K562 (cell line): ENCODE measurements around the gene FNDC11. TPM values are rescaled to one million over a fixed set of nuclear protein-coding genes. Genes with fewer than 3 reads are reported as not detected.

Experiments used
- DMBX1 ChIP-seq: fragments of 250-450 bp; sonication (Bioruptor Pico); IDR thresholded peaks from 2 replicates; pipeline ENCODE4 v1.8.0; 2022; ENCODE audit warnings: inconsistent platforms, mild to moderate bottlenecking, moderate library complexity, borderline replicate concordance
- polyA plus RNA-seq, 8 experiments: library from polyadenylated mRNA; depleted of rRNA in 4 of 8; stranded (reverse) in 5 of 8; unstranded in 3 of 8; fragments of >200 nt; fragmentation: Nextera tagmentation in 2 of 8; fragmentation: Illumina TruSeq in 1 of 8; extraction: Ambion mirVana in 2 of 8; extraction: Trizol in 1 of 8; gene quantifications; 2 replicates each; pipeline versions ENCODE4 v1.2.1 to v1.2.3, GENCODE V29; 2011 to 2014; ENCODE audit warnings: inconsistent platforms in 1 of 8, missing spikeins in 1 of 8
- total RNA-seq, 7 experiments: library from RNA; depleted of rRNA in 6 of 7; stranded (reverse); fragments of >200 nt in 6 of 7; fragmentation: Illumina TruSeq in 2 of 7; extraction: Trizol in 2 of 7; gene quantifications; 2 replicates each; pipeline versions ENCODE4 v1.2.1 to v1.2.3, GENCODE V29; 2011 to 2021; ENCODE audit warnings: low replicate concordance in 1 of 7
- TF ChIP-seq, protein P1 (sequence below): fragments of 250-450 bp; sonication (Bioruptor Pico); IDR thresholded peaks from 2 replicates; pipeline ENCODE4 v1.4.0; 2020
- TF ChIP-seq, protein P2 (sequence below), 2 experiments: fragments of 450-650 bp; formaldehyde crosslinking in 1 of 2; IDR thresholded peaks; 2 replicates each; pipeline versions ENCODE4 v1.4.0 to v1.6.1; 2014 to 2020; ENCODE audit warnings: mild to moderate bottlenecking in 2 of 2, borderline replicate concordance in 1 of 2, low read depth in 1 of 2
- TF ChIP-seq, protein P3 (sequence below): sonication (generic); formaldehyde crosslinking; IDR thresholded peaks from 2 replicates; pipeline ENCODE4 v1.8.0; 2022; ENCODE audit warnings: mild to moderate bottlenecking, missing genetic modification reagents
- TF ChIP-seq, protein P4 (sequence below): fragments of 450-650 bp; IDR thresholded peaks from 2 replicates; pipeline ENCODE4 v1.6.1; 2016

FNDC11 gene
- total and polyA plus RNA-seq, 9 of the 15 experiments (the other 6 are each of a cell fraction or from before 2014, with no cell fraction given), result 0.08 to 2.3 (median 0.64) TPM; not detected in 2

DNA sequence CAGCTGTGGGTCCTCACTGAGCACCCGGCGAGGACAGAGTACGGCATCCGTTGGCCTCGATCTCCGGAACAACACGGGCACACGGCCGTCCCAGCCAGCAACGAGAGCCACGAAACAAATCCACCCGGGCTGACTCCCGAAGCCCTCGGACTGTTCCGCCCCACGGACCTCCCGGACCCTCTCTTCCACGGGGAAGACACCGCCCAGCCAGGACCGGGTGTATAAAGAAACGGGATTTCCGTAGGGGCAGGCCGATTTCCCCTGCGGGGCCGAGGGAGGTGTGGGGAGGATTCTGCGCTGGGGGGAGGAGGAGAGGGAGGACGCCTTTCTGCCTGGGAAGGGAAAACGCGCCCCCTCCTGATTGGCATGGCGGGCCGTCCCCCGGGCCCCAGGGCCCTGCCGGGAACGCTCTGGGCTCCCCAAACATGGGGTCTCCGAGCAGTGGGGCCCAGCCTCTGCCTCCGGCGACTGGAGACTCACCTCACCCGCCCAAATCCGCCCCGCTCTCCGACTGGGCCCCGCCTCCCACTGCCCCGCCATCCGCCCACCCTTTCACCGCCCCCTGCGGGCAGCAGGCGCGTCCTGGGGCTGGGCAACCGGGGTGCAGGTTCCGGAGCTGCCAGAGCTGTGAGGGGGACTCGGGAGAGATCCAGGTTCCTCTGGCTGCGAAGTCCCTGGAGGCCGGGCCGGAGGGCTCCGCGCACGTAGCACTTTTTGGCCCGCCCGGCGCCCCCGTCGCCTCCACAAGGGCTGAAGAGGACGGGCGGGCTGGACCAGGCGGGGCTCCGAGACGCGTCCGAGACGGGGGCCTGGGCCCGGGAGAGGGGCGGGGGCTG is 34.1 kb upstream of the FNDC11 start (continued):
- TF ChIP-seq, protein P1, sequence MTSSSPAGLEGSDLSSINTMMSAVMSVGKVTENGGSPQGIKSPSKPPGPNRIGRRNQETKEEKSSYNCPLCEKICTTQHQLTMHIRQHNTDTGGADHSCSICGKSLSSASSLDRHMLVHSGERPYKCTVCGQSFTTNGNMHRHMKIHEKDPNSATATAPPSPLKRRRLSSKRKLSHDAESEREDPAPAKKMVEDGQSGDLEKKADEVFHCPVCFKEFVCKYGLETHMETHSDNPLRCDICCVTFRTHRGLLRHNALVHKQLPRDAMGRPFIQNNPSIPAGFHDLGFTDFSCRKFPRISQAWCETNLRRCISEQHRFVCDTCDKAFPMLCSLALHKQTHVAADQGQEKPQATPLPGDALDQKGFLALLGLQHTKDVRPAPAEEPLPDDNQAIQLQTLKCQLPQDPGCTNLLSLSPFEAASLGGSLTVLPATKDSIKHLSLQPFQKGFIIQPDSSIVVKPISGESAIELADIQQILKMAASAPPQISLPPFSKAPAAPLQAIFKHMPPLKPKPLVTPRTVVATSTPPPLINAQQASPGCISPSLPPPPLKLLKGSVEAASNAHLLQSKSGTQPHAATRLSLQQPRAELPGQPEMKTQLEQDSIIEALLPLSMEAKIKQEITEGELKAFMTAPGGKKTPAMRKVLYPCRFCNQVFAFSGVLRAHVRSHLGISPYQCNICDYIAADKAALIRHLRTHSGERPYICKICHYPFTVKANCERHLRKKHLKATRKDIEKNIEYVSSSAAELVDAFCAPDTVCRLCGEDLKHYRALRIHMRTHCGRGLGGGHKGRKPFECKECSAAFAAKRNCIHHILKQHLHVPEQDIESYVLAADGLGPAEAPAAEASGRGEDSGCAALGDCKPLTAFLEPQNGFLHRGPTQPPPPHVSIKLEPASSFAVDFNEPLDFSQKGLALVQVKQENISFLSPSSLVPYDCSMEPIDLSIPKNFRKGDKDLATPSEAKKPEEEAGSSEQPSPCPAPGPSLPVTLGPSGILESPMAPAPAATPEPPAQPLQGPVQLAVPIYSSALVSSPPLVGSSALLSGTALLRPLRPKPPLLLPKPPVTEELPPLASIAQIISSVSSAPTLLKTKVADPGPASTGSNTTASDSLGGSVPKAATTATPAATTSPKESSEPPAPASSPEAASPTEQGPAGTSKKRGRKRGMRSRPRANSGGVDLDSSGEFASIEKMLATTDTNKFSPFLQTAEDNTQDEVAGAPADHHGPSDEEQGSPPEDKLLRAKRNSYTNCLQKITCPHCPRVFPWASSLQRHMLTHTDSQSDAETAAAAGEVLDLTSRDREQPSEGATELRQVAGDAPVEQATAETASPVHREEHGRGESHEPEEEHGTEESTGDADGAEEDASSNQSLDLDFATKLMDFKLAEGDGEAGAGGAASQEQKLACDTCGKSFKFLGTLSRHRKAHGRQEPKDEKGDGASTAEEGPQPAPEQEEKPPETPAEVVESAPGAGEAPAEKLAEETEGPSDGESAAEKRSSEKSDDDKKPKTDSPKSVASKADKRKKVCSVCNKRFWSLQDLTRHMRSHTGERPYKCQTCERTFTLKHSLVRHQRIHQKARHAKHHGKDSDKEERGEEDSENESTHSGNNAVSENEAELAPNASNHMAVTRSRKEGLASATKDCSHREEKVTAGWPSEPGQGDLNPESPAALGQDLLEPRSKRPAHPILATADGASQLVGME (CRISPR knock-in tag), result no peak
- TF ChIP-seq, protein P2, sequence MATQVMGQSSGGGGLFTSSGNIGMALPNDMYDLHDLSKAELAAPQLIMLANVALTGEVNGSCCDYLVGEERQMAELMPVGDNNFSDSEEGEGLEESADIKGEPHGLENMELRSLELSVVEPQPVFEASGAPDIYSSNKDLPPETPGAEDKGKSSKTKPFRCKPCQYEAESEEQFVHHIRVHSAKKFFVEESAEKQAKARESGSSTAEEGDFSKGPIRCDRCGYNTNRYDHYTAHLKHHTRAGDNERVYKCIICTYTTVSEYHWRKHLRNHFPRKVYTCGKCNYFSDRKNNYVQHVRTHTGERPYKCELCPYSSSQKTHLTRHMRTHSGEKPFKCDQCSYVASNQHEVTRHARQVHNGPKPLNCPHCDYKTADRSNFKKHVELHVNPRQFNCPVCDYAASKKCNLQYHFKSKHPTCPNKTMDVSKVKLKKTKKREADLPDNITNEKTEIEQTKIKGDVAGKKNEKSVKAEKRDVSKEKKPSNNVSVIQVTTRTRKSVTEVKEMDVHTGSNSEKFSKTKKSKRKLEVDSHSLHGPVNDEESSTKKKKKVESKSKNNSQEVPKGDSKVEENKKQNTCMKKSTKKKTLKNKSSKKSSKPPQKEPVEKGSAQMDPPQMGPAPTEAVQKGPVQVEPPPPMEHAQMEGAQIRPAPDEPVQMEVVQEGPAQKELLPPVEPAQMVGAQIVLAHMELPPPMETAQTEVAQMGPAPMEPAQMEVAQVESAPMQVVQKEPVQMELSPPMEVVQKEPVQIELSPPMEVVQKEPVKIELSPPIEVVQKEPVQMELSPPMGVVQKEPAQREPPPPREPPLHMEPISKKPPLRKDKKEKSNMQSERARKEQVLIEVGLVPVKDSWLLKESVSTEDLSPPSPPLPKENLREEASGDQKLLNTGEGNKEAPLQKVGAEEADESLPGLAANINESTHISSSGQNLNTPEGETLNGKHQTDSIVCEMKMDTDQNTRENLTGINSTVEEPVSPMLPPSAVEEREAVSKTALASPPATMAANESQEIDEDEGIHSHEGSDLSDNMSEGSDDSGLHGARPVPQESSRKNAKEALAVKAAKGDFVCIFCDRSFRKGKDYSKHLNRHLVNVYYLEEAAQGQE (IDR thresholded peaks at IDR 0.05; ENCODE audit: borderline replicate concordance), result peak; percentile 32; the same call in 1 of the 2 replicates
- TF ChIP-seq, protein P2 (CRISPR knock-in tag; IDR thresholded peaks at IDR 0.05; ENCODE audit: low read depth), result no peak
- TF ChIP-seq, protein P3, sequence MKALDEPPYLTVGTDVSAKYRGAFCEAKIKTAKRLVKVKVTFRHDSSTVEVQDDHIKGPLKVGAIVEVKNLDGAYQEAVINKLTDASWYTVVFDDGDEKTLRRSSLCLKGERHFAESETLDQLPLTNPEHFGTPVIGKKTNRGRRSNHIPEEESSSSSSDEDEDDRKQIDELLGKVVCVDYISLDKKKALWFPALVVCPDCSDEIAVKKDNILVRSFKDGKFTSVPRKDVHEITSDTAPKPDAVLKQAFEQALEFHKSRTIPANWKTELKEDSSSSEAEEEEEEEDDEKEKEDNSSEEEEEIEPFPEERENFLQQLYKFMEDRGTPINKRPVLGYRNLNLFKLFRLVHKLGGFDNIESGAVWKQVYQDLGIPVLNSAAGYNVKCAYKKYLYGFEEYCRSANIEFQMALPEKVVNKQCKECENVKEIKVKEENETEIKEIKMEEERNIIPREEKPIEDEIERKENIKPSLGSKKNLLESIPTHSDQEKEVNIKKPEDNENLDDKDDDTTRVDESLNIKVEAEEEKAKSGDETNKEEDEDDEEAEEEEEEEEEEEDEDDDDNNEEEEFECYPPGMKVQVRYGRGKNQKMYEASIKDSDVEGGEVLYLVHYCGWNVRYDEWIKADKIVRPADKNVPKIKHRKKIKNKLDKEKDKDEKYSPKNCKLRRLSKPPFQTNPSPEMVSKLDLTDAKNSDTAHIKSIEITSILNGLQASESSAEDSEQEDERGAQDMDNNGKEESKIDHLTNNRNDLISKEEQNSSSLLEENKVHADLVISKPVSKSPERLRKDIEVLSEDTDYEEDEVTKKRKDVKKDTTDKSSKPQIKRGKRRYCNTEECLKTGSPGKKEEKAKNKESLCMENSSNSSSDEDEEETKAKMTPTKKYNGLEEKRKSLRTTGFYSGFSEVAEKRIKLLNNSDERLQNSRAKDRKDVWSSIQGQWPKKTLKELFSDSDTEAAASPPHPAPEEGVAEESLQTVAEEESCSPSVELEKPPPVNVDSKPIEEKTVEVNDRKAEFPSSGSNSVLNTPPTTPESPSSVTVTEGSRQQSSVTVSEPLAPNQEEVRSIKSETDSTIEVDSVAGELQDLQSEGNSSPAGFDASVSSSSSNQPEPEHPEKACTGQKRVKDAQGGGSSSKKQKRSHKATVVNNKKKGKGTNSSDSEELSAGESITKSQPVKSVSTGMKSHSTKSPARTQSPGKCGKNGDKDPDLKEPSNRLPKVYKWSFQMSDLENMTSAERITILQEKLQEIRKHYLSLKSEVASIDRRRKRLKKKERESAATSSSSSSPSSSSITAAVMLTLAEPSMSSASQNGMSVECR (CRISPR knock-in tag), result peak; percentile 65; the same call in 1 of the 2 replicates
- TF ChIP-seq, protein P4, sequence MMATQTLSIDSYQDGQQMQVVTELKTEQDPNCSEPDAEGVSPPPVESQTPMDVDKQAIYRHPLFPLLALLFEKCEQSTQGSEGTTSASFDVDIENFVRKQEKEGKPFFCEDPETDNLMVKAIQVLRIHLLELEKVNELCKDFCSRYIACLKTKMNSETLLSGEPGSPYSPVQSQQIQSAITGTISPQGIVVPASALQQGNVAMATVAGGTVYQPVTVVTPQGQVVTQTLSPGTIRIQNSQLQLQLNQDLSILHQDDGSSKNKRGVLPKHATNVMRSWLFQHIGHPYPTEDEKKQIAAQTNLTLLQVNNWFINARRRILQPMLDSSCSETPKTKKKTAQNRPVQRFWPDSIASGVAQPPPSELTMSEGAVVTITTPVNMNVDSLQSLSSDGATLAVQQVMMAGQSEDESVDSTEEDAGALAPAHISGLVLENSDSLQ, result peak; percentile 68
- TF ChIP-seq DMBX1, result no peak
